NCI-H2171 (cell line): ENCODE measurements around the gene ATXN7.

ENCODE experiments used
- DNase-seq: peaks from one replicate; lab custom pipeline; 2025; lab: John Stamatoyannopoulos, UW

ATXN7 gene

DNA sequence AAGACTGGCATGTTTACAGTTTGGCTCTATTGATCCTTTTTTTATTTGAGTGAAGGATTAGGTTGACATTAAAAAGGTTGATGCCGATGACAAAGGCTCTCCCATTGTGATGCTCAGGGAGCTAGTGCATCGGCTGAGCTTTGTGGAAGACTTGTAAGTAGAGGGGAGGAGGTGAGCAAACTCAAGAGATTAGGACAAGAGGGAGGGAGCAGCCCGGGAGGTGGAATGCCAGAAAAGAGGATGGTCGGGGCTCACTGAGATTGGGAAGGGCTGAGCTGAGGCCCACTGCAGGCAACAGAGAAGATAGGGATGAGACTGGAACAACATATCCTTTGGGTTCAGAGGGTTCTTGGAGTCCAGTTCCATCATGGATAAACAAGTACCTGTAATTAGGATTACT is 186.2 kb downstream of the ATXN7 start:
- DNase-seq: no peak
